Measurements from ENCODE around the gene PTPRU. TPM values are rescaled to one million over a fixed set of nuclear protein-coding genes. Genes with fewer than 3 reads are reported as not detected.

PTPRU gene
- total RNA-seq, 6 donors from 2014 or later = 44.5 to 87.2 (median 70.1) TPM

DNA sequence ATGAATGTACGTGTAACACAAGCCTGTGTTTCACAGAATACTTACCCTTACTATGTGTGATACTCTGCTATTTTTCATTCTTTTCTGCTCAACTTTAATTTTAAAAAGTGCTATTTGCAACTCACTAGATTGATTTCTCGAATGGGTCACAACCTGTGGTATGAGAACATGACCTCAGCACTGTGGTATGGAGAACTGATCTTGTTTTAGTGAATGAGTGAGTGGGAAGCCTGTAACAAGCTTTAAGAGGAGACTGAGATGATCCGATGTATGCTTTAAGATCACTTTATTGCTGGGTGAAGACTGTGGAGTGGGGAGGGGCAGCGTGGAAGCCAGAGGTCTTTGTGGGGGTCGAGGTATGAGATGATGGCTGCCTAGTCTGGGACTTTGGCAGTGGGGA, 27.1 kb upstream of the PTPRU start:
- TF ChIP-seq CTCF (IDR thresholded peaks at IDR 0.05) (no peak), POLR2AphosphoS5 (IDR thresholded peaks at IDR 0.05) (no peak), EP300 (IDR thresholded peaks at IDR 0.05) (no peak), POLR2A (IDR thresholded peaks at IDR 0.05) (no peak)
- H3K4me1 ChIP-seq = no peaks in the 10 kb centered on the region
- DNase-seq (no peak), ATAC-seq (ENCODE audit: low FRiP score in 2 of 2) (no peak)
- 79 to 80% methylated on average over 5 of the region's 5 CpGs for WGBS, 2 donors
- H3K36me3 ChIP-seq = peaks cover 0 to 53% (median 13%) of the 10 kb centered on the region in 4 donors
- no peak overlapping the region for H3K27ac ChIP-seq
- no peaks in the 10 kb centered on the region for H3K9me3 ChIP-seq
- H3K27me3 ChIP-seq = no peaks in the 10 kb centered on the region
- no peak overlapping the region for H3K4me3 ChIP-seq

DNA sequence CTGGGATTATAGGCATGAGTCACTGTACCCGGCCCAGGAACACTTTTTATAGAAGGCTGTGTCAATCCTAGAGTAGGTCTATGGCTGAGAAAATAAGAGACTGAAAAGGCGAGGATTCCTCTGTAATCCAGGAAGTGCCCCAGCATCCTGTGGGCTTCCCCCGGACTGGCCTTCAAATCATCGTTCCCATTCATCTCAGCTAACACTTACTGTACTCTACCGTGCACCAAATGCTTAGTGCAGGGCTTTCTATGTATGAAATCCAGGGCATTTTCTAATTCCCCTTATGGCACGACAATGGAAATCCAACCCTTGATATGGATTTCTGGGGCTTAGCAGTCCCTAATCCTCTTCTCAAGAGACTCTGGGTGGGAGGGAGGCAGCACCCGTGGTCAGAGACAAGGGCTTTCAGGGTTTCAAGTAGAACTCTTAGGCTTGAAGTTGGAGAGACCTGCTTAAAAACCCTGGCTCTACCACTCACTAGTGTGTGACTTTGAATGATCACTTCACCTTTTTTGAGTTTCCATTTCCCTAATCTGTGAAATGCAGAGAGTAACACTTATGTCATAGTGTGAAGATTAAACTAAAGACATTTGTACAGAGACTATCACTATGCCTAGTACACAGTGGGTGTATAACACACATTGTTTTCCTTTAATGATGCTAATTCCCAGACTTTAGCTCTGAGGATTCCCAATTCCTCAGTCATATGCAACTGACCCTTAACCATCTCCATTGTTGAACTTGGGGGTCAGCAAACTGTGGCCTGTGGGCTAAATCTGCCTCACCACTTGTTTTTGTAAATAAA, 25.8 kb upstream of the PTPRU start:
- ATAC-seq (ENCODE audit: low FRiP score in 2 of 2) (no peak), DNase-seq (no peak)
- H3K4me1 ChIP-seq = no peaks in the 10 kb centered on the region
- no peak for TF ChIP-seq EP300 (IDR thresholded peaks at IDR 0.05)
- no peak for TF ChIP-seq POLR2AphosphoS5 (IDR thresholded peaks at IDR 0.05)
- peaks cover 0 to 52% (median 14%) of the 10 kb centered on the region in 4 donors for H3K36me3 ChIP-seq
- no peaks in the 10 kb centered on the region for H3K9me3 ChIP-seq
- WGBS, 2 donors = 60 to 63% methylated on average over 6 to 7 of the region's 7 CpGs
- H3K27ac ChIP-seq = no peak overlapping the region
- H3K4me3 ChIP-seq = no peak overlapping the region
- no peaks in the 10 kb centered on the region for H3K27me3 ChIP-seq

DNA sequence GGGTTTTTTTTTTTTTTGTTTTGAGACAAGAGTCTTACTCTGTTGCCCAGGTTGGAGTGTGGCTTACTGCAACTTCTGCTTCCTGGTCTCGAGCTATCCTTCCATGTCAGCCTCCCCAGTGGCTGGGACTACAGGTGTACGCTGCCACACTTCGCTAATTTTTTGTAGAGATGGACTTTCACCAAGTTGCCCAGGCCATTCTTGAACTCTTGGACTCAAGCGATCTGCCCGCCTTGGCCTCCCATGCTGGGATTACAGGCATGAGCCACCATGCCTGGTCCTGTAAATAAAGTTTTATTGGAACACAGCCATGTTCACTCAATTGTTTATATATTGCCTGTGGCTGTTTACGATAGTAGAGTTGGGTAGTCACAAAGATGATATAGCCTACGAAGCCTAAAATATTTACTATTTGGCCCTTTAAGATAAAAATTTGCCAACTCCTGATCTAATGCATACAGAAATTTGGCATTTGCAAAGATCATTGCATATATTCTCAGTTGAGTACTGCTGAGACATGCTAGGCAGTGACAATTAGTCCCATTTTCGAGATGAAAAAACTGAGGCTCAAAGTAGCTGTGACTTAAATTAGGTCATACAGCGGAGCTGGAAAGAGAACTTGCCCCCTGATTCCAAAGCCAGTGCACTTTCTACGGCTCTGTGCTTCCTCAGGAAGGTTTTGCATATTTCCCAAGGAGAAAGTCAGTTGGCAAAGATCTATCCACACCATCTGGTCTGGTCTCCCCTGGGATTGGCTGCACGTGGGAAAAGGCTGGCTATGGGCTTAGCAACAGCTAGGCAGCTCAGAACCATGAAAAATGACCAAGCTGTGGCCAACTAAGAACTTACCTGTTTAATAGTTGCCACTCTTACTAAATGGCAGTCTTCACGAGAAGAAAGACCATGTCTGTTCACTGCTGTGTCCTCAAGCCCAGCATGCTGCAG, 25.0 kb upstream of the PTPRU start:
- WGBS, 2 donors = 88 to 92% methylated on average over 12 of the region's 12 CpGs
- no peak for ATAC-seq (ENCODE audit: low FRiP score in 2 of 2)

GRCh38 chr1:29213055-29213454, 23.3 kb upstream of the PTPRU start:
- Histone ChIP-seq H3K27me3 (no peaks in the 10 kb centered on the region), H3K4me1 (no peaks in the 10 kb centered on the region), H3K36me3 (peaks cover 0 to 51% (median 16%) of the 10 kb centered on the region in 4 donors), H3K27ac (no peak overlapping the region), H3K9me3 (no peaks in the 10 kb centered on the region), H3K4me3 (no peak overlapping the region)
- WGBS, 2 donors = 89 to 97% methylated on average over 5 of the region's 5 CpGs
- DNase-seq (no peak), ATAC-seq (ENCODE audit: low FRiP score in 2 of 2) (no peak)
- no peak for TF ChIP-seq CTCF (IDR thresholded peaks at IDR 0.05)
- no peak for TF ChIP-seq POLR2A (IDR thresholded peaks at IDR 0.05)
- no peak for TF ChIP-seq EP300 (IDR thresholded peaks at IDR 0.05)
- no peak for TF ChIP-seq POLR2AphosphoS5 (IDR thresholded peaks at IDR 0.05)

More for the DNA sequence above, 25.0 kb upstream of the PTPRU start:
- Histone ChIP-seq H3K27me3 (no peaks in the 10 kb centered on the region), H3K9me3 (no peaks in the 10 kb centered on the region), H3K4me3 (no peak overlapping the region), H3K4me1 (no peaks in the 10 kb centered on the region), H3K27ac (no peak overlapping the region), H3K36me3 (peaks cover 0 to 52% (median 16%) of the 10 kb centered on the region in 4 donors)
- DNase-seq = no peak
- TF ChIP-seq POLR2AphosphoS5 (IDR thresholded peaks at IDR 0.05) = no peak
- TF ChIP-seq EP300 (IDR thresholded peaks at IDR 0.05) = no peak
- no peak for TF ChIP-seq CTCF (IDR thresholded peaks at IDR 0.05)
- TF ChIP-seq POLR2A (IDR thresholded peaks at IDR 0.05) = no peak

GRCh38 chr1:29217633-29218032, 18.7 kb upstream of the PTPRU start:
- Histone ChIP-seq H3K4me1 (peaks cover 0 to 4% (median 0%) of the 10 kb centered on the region in 4 donors), H3K9me3 (no peaks in the 10 kb centered on the region), H3K27ac (no peak overlapping the region), H3K27me3 (no peaks in the 10 kb centered on the region), H3K4me3 (no peak overlapping the region), H3K36me3 (peaks cover 0 to 44% (median 12%) of the 10 kb centered on the region in 4 donors)
- ATAC-seq (ENCODE audit: low FRiP score in 2 of 2) (no peak), DNase-seq (no peak)
- no peak for TF ChIP-seq EP300 (IDR thresholded peaks at IDR 0.05)
- no peak for TF ChIP-seq POLR2AphosphoS5 (IDR thresholded peaks at IDR 0.05)
- WGBS, 2 donors = 97 to 100% methylated on average over 2 of the region's 2 CpGs

All from upper lobe of left lung (tissue), 6 donors.